GM10847 (cell line): ENCODE measurements around the gene CMTM1.

Source experiments
- POLR2A ChIP-seq: IDR thresholded peaks from 2 replicates; pipeline ENCODE4 v1.6.1; 2011; ENCODE audit not compliant: insufficient read length; ENCODE audit errors: extremely low read depth

The CMTM1 gene

DNA sequence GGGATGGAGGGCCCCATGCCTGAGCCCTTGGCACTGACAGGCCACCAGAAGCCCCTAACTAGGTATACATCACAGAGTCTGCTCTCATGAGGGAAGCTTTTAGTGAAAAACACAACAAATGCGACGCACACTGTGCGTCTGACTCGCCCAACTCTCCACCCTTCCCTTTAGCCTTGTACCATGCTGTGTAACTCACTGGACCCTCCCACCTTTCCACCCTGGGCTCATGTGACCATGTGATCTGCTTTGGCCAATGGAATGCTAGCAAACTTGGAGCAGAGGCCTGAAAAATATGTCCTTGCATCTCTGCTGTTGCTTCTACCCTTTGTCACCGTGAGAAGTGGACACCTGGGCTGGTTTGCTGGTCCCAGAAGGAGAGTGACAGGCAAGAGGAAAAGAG lies 37.9 kb upstream of the CMTM1 start:
- TF ChIP-seq POLR2A, result no peak

DNA sequence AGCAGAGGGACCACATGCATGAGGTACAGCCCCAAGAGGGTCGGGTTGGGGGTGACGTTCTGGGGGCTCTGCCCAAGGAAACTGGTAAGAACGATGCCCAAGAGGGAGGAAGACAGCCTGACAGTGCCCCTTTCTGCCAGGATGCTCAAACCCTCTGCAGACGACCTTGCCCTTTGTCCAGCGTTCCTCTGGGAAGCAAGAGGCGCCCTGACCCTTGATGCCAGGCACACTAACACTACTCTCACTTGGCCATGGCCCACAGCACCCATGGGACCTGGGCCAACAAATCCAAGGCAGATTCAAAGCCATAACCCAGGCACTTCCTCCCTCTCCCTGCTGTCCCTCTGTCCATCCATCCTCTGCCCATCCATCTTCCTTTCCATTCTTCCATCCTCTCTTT lies 36.8 kb upstream of the CMTM1 start:
- TF ChIP-seq POLR2A, result no peak

DNA sequence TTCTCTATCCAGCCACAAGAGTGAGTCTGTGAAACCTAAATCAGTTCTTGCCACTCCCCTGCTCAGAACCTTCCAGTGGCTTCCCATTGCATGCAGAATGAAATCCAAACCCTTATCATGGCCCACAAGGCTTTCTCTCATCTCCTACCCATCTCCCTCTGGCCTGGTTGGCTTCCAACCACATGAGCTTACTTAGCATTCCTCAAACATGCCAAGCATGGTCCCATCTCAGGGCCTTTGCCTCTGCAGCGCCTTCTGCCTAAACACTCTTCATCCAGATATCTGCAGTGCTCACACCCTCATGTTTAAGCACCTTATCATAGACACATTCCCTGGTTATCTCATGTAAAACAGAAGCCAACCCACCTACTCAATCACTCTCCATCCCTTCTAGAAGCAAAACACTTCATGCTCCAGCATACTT lies 31.9 kb upstream of the CMTM1 start:
- no peak for TF ChIP-seq POLR2A

DNA sequence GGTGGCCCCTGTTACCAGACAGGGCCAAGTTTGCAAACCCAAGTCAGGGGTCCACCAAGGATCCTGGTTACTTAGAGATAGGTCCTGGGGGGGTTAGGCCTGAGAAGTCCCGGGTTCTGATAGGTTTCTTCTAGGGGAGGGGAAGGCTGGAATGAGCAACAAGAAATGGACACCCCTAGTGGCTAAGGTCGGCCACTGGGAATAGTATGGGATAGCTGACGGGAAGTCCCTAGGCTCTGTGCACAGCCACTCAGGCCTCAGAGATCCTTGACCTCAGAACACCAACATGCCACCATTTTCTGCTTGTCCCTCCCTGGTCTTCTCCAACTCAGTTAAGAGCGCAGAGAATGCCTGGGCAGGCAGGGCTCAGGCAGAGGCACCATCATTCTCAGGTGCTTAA lies 29.7 kb upstream of the CMTM1 start:
- no peak for TF ChIP-seq POLR2A

DNA sequence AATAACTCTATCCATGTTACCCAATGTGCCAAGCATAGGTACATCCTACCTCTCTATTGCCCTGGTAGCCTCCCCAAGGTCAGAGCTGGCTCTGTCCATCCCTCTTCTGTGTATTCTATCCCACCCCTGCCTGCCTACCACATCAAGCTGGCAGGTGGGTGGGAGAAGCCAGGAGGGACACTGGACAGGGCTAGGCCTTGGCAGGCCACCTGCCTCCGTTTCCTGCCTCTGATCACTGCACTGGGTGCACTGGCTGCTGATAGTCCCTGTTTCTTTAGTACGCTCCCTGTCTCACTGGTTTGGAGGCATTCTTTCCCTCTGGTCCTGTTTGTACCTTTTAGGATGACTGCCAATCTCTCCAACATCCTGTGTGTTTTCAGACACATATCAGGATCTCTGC lies 29.0 kb upstream of the CMTM1 start:
- TF ChIP-seq POLR2A, result no peak

DNA sequence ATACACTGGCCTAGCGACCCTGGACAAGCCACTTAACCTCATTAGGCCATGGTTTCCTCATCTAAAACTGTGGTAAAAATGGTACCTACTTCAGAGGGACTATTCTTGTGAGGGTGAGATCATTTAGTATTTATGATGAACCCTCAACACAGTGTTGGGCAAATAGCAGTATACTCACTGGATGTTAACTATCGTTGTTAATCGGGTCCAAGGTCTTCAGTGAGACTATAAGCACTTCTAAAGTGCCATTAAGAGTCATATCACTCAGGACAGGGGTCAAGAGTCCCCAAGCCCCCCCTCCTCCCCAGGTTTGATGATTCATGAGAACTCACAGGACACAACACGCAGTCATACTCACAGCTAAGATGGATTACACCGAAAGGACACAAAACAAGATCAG lies 27.3 kb upstream of the CMTM1 start:
- no peak for TF ChIP-seq POLR2A

DNA sequence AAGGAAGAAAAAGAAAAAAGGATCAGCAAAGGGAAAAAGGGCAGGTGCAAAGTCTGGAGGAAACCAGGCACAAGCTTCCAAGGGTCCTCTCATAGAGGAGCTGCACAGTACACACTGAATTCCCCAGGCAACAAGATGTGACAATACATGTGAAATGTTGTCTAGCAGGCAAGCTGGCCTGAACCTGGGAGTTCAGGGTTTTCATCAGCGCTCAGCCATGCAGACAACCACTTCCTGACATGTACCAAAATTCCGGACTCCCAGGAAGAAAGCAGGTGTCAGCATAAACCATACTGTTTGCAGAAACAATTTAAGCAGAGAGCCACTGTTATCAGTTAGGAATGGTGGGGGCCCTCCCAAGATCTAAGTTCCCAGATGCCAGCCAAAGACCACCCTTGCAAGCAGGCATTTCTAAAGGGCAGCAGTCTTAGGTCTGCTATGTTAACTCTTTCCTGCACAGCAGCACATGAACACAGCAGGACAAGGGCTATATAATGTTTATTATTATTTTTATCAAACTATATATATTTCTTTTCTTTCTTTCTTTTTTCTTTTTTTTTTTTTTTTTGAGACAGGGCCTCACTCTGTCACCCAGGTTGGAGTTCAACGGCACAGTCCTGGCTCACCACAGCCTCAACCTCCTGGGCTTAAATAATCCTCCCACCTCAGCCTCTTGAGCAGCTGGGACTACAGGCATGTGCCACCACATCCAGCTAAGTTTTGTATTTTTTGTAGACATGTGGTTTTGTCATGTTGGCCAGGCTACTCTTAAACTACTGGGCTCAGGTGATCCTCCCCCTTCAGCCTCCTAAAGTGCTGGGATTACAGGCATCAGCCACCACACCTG lies 26.4 kb upstream of the CMTM1 start:
- no peak for TF ChIP-seq POLR2A

DNA sequence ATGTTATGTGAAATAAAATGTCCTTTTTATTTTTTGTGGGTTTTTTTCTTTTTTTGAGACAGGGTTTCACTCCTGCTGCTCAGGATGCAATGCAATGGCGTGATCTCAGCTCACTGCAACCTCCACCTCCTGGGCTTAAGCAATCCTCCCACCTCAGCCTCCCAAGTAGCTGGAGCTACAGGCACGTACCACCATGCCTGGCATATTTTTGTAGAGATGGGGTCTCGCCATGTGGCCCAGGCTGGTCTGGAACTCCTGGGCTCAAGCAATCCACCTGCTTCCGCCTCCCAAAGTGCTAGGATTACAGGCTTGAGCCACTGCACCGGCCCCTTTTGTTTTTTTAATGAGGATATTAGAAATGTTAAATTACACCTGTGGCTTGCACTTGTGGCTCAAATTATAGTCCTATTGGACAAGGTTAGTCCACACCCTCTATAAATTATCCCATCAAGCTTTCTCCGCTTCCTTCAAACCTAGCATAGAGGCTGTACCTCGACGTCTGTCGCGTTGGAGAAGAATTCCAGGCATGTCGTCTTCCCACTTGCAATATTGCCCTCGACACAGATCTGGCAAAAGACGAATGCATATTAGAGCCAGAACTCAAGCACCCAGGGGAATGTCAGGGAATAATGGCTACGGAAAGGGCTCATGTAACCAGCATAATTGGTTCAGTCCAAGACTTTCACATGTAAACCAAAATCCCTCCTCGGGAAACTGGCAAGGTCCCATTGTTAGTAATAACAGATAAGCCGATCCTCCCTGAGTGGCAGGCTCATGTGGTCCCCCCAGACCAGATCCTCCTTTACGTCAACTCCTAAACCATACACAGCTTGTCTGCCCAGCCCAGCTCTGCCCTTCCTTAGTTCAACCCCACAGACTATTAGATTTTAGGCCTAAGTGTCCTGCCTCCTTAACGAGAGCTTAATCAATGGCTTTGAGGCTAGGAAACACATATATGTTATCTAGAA lies 24.6 kb upstream of the CMTM1 start:
- TF ChIP-seq POLR2A, result no peak

DNA sequence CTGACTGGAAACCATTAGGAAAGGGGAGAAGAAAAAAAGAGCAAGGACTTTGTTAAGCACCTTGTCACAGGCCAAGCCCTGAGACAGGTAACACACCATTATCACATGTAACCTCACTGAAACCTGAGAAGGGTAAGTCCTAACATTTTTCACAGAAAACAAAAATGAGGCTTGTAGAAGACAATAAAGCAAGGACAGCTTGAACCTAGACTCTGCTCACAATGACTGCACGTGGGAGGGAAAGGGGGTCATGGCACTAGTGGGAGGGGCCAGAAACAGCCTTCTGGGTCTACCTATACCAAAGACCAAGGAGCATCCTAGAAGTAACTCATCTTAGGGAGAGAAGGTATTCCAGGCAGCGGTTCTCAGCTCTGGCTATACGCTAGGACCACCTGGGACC lies 23.8 kb upstream of the CMTM1 start:
- no peak for TF ChIP-seq POLR2A

DNA sequence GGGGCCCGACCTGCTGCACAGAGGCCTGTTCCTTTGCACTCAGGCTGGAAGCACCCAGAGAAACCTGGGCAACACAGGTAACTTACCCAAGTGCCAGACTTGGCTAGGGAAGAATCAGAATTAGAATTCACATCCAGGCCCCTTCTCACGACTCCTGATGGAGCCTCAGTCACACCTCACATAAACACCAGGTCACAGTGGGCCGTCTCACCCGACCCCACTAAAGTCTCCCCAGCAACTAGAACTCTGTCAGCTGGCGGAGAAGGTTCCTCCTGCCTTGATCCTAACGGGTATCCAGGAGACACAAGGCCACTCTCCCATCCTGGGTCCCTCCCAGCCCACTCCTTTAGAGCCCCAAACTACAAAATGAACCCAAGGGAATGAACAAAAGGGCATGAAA lies 22.7 kb upstream of the CMTM1 start:
- no peak for TF ChIP-seq POLR2A

DNA sequence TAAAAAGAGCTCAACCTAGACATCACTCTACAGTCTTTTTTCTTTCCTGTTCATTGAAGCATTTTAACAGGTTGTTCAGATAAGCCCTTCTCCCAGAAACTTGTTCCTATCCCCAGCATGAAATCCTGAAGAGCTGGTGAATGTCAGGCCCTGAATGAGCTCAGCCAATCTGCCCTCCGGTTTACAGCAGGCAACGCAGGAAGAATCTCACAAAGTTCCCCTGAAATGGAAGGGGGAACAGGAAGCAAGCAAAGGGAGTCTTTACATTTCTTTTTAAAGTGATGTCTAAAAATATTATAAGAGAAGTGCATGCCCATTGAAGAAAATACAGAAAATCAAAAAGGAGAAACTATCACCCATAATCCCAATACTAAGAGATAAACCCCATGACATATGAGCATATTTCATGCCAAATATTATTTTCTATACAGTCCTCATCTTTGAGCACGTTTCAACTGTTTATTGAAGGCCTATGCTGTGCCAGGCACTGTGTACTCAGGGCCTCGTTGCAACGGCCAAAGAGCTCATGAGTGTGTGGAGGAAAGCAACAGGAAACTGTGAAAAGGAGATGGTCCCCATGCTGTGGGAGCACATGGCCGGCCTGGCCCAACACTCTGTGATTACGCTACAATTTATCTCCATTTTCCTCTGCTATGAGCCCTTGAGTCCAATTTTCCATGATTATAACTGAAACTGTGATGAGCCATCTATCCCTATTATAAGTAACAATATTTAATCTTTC lies 22.1 kb upstream of the CMTM1 start:
- no peak for TF ChIP-seq POLR2A

DNA sequence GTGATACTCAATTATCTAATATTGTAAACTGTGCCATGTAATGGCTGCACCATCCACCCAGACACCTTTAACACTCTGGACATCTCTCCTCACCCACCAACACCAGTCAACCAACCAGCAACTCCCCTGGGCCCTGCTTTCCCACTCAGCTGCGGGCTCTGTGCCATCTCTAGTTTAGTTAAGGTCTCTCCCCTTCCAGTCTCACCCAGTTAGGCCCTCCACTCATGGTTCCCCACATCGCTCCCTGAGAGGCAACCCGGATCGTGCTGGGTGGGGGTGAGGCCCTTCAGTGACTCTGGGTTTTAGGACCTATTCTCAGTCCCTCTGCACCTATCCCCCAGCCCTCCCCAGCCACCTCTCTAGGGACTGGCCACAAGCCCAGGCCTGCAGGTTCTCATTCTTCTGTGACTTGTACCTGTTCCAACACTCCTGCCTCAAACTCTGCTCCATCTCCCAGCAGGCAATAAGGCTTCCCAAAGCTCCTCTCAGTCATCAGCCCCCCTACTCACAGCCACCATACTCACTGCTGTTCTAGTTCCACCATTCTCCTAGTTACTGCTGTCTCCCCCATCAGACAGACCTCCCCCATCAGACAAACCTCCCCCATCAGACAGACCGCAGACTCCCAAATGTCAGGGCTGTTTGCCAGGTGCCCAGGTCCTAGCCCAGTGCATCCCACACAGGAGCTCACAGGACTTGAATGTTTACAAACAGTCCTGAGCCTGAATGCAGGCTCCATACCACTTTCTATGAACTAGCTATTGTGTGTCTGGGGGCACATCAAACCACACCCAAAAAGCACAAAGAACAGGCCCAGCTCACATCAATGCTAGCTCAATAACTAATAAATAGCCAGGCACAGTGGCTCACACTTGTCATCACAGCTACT lies 18.9 kb upstream of the CMTM1 start:
- TF ChIP-seq POLR2A, result no peak

DNA sequence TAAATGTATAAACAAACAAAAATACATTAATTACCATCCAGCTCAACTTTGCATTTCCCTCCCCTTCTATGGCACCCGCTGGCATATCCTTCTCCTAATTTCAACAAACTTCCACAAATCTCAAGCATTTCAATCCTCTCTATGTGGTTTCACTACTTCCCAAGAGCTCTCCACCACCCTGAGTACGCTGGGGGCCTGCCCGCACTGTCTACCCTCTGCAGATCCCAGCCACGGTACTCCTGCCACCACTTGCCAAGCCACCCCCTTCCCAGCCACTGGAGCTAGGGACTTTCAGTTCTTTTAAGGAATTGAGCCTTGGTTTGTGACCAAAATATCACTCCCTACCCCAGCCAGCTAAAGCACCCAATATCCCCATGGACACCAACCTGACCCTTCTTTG lies 18.2 kb upstream of the CMTM1 start:
- no peak for TF ChIP-seq POLR2A

DNA sequence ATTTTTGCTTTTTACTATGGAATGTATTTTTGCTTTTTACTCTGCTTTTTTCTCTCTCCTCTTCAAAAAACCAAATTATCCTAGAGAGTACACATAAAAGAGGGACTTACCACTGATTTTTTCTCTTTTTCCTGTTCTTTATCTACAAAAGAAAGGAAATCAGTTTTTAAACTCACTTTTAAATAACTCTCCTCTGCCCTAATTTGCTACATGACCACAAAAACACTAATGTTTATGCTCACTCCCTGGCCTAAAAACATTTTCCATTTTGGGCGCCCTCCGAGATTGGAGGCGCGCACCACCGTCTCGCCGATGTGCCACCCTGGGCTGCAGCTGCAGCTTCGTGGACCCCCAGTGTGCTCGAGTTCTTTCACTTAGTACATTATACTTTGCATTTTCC lies 17.4 kb upstream of the CMTM1 start:
- no peak for TF ChIP-seq POLR2A
